SK-N-DZ (cell line): ENCODE results near the gene BDH2.

Source experiments
- DNase-seq: peaks from one replicate; pipeline ENCODE4 v3.0.0-alpha.2; 2015; ENCODE audit warnings: low spot score

The BDH2 gene

GRCh38 chr4:103029300-103029699, 70.3 kb downstream of the BDH2 start:
- no peak for DNase-seq
